NCI-H2107 (cell line): Measurements from ENCODE around the gene CIBAR2.

ENCODE experiments used
- DNase-seq: peaks from one replicate; lab custom pipeline; 2025; lab: John Stamatoyannopoulos, UW

CIBAR2 gene

GRCh38 chr16:85112364-85112763 is at the start of gene CIBAR2:
Gene CIBAR2 (minus strand): TSS chr16:85112472. CDS start chr16:85112352, 120 bp downstream.
- no peak for DNase-seq

GRCh38 chr16:85159179-85159980 is 47.1 kb upstream of the CIBAR2 start:
- no peak for DNase-seq

DNA sequence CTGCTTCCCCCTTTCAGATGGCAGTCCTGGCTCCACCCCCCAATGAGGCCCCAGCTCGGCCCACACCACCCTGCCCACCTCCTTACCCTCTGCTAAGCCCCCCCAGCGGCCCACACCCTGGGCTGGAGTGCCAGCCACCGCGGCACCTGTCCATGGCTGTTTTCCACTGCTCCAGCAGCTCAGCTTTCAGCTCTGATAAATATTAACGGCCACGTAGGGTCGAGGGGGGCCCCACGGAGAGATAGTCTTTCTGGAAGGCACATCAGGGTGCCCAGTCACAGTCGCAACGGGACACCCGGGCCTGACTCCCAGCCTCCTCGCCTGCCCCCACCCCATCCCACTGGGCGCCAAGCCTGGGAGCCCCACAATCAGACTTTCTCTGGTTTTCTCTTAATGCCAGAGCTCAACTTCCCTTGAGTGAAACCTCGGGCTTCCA is 46.5 kb upstream of the CIBAR2 start:
- DNase-seq = no peak

- DNase-seq = no peak
These were observed 45.8 kb upstream of the CIBAR2 start for GRCh38 chr16:85157813-85158742.

DNA sequence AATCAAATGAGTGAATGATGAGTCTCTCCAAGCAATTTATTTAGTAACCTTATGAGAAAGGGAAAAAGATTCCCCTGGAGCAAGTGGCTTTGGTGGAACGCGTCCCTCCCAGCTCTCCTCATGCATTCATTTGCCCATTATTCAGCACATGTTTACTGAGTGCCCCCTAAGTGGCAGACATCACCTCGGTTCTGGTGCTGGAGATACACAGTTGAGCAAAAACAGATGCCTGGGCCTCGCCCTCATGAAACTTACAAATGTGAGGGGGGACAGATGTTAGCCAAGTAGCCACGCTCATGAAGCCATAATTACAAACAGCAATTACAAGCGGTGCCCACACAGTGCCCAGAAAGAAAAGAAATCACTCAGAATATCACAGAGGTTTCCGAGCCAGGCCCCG is 45.1 kb upstream of the CIBAR2 start:
- DNase-seq = no peak

- no peak for DNase-seq
These were observed 44.6 kb upstream of the CIBAR2 start for GRCh38 chr16:85156869-85157268.

- no peak for DNase-seq
These were observed 44.2 kb upstream of the CIBAR2 start for GRCh38 chr16:85156440-85156839.

DNA sequence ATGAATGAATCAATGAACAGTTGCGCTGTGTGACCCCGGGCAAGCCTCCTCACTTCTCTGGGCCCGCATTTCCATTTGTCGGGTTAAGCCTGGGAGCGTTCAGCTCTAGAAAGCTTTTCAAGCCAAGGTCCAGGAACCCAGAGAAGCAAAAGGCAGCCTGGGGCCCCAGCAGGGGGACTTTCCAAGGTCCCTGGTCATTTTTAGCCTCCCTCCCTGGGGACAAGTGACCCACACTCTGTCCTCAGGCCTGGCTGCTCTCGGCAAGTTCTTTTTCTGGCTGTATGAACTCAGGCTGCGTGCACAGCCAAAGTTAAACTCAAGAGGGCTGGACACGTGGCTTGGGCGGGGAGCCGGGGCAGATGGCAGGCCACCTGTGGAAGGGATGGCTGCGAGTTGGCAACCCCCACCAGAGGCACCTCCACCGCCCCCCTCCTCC is 41.4 kb upstream of the CIBAR2 start:
- DNase-seq = no peak

DNA sequence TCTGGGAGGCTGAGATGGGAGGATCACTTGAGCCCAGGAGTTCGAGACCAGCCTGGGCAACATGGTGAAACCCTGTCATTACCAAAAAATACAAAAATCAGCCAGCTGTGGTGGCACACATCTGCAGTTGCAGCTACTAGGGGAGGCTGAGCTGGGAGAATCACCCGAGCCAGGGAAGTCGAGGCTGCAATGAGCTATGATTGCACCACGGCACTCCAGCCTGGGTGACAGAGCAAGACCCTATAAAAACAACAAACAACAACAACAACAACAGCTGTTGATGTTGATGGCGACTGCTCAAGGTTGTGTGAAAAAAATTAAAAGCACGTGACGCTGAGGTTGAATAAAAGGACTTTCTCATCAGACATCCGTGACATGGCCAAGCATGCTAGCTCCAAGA is 40.8 kb upstream of the CIBAR2 start:
- no peak for DNase-seq

GRCh38 chr16:85152414-85153030 is 40.2 kb upstream of the CIBAR2 start:
- no peak for DNase-seq

DNA sequence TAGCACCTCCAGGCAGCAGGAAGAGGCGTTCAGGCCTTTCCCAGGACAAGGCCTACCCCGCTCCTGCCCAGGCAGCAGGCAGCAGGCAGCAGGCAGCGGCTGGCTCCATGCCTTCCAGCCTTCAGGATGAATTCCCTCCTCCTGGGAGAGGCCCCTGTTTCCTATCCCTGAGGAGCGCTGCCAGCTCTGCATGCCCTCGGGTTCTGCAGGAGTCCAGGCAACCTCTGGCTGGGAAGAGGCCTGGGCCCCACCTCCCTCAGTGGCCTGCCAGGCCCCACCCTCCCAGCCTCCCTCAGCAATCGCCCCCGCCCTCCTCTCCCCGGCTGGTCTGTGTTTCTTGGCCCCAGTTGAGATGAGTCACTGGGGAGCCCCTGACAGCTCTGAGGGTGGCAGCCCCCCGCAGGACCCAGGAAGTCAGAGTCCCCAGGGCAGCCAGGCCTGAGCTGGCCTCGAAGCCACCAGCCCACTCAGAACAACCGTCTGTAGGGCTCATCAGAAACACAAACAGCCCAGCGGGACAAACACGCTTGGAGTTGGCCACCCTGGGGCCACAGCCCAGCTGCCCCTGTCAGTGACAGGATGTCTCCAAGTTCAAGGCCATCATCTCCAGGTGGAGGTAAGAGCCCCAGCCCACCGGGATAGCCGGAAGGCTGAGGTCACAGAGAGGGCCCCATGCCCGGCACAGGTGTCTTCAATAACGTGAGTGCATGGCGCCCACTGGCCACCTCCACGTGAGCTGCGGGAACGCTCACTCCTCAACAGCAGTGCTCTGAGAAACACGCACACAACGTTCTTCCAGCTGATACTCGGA is 39.5 kb upstream of the CIBAR2 start:
- no peak for DNase-seq

- no peak for DNase-seq
These were observed 38.9 kb upstream of the CIBAR2 start for GRCh38 chr16:85151079-85151602.

GRCh38 chr16:85150331-85150940 is 38.2 kb upstream of the CIBAR2 start:
- no peak for DNase-seq

- DNase-seq = no peak
These were observed 37.5 kb upstream of the CIBAR2 start for GRCh38 chr16:85149776-85150175.

- no peak for DNase-seq
These were observed 36.7 kb upstream of the CIBAR2 start for GRCh38 chr16:85148931-85149330.

- no peak for DNase-seq
These were observed 34.8 kb upstream of the CIBAR2 start for GRCh38 chr16:85146922-85147651.

DNA sequence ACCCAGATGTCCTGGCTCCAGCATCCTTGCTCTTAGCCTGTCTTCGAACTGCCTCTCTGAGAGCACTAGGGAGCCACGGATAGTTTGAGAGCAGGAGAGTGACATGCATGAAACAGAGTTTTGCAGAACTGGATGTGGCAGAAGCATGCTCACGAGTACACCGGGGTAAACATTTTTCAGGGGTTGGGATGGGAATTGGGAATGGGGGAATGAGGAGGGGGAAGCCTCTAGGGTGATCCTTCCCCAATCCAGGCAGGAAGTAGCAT is 34.2 kb upstream of the CIBAR2 start:
- DNase-seq = no peak

DNA sequence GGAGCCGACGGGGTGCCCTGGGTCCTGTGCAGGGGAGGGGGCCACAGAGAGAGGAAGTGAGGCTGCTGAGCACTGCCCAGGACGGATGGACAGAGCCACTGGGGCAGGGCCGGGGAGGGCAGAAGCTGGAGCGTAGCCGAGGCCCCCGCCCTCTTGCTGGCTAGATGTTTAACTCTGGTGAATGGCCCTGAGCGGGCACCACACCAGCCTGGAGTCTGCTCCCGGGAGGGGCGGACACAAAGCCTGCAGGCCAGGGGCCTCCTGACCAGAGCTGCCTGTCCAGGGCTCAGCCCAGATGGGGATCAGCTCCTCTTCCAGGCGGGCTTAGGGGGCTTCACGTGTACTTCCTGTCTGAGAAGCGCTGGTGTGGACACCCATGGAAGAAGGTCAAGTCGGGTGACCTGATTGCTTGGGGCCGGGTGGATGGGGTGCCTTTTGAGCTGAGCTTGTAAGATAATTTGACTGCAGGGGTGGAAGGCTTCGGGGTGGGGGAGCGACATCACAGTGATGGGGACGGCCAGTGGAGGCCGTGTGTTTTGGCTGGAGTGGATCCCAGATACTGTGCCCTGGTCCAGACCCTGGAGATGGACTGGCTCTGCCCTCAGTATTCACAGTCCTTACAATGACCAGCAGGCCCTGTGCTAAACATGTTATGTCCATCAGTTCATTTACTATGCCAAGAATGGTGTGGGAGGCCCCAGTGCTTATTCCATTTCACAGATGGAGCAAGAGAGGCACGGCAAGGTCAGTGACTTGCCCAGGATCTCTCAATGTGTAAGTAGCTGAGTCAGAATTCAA is 33.7 kb upstream of the CIBAR2 start:
- DNase-seq = no peak

DNA sequence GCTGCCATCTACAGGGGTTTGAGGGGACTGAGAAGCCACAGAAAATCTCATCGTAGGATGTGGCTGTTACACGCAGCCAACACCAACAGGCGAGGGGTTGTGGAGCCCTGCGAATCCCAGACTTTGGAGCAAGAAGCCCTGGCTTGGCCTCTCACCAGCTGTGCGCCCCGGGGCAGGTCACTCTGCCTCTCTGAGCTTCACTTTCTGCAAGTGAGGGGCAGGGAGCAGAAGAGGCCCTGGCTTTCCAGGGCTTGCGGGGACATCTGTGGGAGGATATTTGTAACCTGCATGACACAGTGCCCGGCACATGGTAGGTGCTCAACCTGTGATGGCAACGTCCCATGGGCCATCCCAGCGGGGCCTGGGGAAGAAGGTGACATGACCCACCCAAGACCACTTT is 32.9 kb upstream of the CIBAR2 start:
- no peak for DNase-seq
